Stimulated activated effector memory CD8-positive, alpha-beta T cell treated with anti-CD3 and anti-CD28 coated beads, Interleukin-12 subunit alpha, Interleukin-12 subunit beta, amount 100 ng/mL, for 72 hours (primary cell): ENCODE data around the gene PIK3IP1.

ENCODE experiments used
- ATAC-seq: fragments of 150-1000 bp; cut with Tn5 transposase; 2 replicates; pipeline ENCODE4 v1.10.0; 2021
- DNase-seq, 2 donors: peaks; one replicate each; pipeline ENCODE4 v3.0.0; 2021 to 2022; ENCODE audit warnings: low spot score in 2 of 2
- H3K27ac Mint-ChIP-seq: one replicate; pipeline ENCODE4 v1.8.0; 2022; ENCODE audit warnings: mild to moderate bottlenecking, mixed read lengths
- H3K36me3 Mint-ChIP-seq: one replicate; pipeline ENCODE4 v1.8.0; 2022; ENCODE audit warnings: mild to moderate bottlenecking, mixed read lengths
- H3K4me1 Mint-ChIP-seq: one replicate; pipeline ENCODE4 v1.8.0; 2022; ENCODE audit warnings: mixed read lengths
- H3K4me3 Mint-ChIP-seq: one replicate; pipeline ENCODE4 v1.8.0; 2022; ENCODE audit warnings: mild to moderate bottlenecking, mixed read lengths
- H3K9me3 Mint-ChIP-seq: one replicate; pipeline ENCODE4 v1.8.0; 2022; ENCODE audit warnings: mixed read lengths

The PIK3IP1 gene, protein sequence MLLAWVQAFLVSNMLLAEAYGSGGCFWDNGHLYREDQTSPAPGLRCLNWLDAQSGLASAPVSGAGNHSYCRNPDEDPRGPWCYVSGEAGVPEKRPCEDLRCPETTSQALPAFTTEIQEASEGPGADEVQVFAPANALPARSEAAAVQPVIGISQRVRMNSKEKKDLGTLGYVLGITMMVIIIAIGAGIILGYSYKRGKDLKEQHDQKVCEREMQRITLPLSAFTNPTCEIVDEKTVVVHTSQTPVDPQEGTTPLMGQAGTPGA

DNA sequence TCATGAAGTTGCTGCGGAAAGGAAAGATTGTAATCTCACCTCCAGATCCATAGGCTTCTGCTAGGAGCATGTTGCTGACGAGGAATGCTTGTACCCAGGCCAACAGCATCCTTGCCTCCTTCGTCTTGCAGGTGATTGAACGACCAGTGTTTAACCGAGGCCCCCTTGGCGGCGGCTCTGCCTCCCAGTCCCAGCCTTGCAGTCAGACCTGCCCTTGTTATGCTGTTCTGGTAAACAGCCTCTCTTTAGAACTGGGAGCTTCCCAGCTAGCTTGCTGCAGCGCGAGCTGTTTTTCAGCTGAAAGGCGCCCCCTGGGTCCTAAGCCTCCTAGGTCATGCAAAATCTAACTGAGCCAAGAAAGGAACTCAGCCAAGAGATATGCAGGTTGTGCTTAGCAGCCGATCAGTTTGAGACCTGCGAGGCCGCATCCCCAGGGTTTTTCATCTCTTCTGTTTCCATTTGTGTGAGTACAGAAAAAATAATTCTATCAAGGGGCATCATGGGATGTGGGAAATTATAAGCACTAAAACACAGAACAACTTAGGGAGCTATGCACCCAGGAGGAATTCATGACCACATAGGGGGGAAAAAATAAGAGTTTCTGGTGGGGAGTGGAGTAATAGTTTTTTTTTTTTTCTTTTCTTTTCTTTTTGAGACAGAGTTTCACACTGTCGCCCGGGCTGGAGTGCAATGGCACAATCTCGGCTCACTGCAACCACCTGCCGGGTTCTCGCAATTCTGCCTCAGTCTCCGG lies at the start of gene PIK3IP1:
PIK3IP1 (minus strand) TSS at position 253 of the 754 bp plus-strand sequence; CDS start at position 109, 144 bp downstream.
- ATAC-seq (peak; percentile 71), DNase-seq (peak; percentile 57 to 88)
- peak within 1 kb of the TSS; percentile 94 for H3K4me3 Mint-ChIP-seq
- peaks cover 60% of the 10 kb centered on the region for H3K4me1 Mint-ChIP-seq
- no peaks in the 10 kb centered on the region for H3K9me3 Mint-ChIP-seq
- peak within 1 kb of the TSS; percentile 98 for H3K27ac Mint-ChIP-seq
- H3K36me3 Mint-ChIP-seq = peaks cover 32% of the 10 kb centered on the region

GRCh38 chr22:31341386-31342088 lies 49.2 kb upstream of the PIK3IP1 start:
- ATAC-seq = no peak
- peaks cover 74% of the 10 kb centered on the region for H3K4me1 Mint-ChIP-seq
- H3K36me3 Mint-ChIP-seq = peaks cover 78% of the 10 kb centered on the region
- no peak for DNase-seq
- peak overlapping the region; percentile 88 for H3K4me3 Mint-ChIP-seq
- H3K27ac Mint-ChIP-seq = peak overlapping the region; percentile 96
- H3K9me3 Mint-ChIP-seq = no peaks in the 10 kb centered on the region

DNA sequence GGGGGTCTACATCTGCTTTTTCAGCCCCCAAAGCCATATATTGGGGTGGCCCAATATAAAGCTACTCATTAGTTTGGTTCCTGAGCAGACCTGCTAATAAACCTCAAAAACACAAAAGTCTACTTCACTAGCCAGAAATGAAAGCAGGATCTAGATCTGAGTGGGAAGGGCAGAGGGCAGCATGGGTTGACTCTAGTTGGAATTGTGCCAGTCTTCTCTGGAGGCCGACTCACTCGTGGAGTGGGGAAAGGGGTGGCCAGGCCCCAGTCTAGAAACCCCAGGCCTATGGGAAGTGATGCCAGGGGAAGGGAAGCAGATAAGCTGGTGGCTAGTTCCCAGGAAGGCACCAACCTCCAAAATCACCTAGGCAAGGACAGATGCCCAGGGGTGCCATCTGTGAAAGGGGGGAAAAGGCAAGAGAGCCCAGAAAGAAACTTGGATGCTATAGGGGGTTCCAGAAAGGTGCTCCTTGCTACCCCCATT lies 48.5 kb upstream of the PIK3IP1 start:
- DNase-seq (no peak), ATAC-seq (no peak)
- Mint-ChIP-seq H3K4me3 (peak overlapping the region; percentile 88), H3K27ac (peak overlapping the region; percentile 96), H3K36me3 (peaks cover 84% of the 10 kb centered on the region), H3K9me3 (no peaks in the 10 kb centered on the region), H3K4me1 (peaks cover 78% of the 10 kb centered on the region)

GRCh38 chr22:31340360-31340759 lies 48.1 kb upstream of the PIK3IP1 start:
- H3K27ac Mint-ChIP-seq = peak overlapping the region; percentile 96

DNA sequence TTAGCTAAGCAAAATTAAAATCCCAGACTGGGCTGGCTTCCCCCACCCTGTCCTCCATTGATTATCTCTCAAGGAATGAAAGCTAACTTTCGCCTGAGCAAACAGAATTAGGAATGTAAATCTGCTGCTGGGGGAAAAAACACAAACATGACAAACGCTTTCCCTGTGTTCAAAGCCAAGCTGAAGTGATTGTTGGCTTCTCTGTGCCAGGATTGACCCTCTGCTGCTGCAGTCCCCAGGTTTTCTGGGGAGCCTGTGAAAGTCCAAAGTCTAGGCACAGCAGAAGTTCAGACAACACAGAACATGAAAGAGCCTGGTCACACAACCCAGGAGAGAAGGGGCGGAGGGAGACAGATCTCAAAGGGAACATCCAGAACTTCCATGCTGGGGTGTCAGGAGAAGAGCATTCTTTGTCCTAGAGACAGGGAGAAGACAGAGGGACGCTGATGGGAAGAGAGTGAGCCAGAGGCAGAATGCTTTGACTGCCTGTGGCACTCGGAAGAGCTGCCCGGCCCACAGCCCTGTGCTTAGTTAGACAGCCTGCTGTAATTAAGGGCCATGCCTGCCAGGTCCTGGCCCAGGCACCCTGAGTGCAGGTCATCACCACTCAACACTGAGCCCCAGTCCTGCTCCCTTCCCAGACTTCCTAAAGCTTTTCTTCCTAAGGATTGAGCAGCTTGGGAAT lies 47.0 kb upstream of the PIK3IP1 start:
- no peak overlapping the region for H3K4me3 Mint-ChIP-seq
- H3K27ac Mint-ChIP-seq = peak overlapping the region; percentile 96
- no peaks in the 10 kb centered on the region for H3K9me3 Mint-ChIP-seq
- H3K36me3 Mint-ChIP-seq = peaks cover 90% of the 10 kb centered on the region
- no peak for ATAC-seq
- DNase-seq = no peak
- H3K4me1 Mint-ChIP-seq = peaks cover 76% of the 10 kb centered on the region

More at GRCh38 chr22:31340360-31340759, 48.1 kb upstream of the PIK3IP1 start:
- no peak for ATAC-seq
- Mint-ChIP-seq H3K36me3 (peaks cover 89% of the 10 kb centered on the region), H3K4me3 (no peak overlapping the region), H3K9me3 (no peaks in the 10 kb centered on the region), H3K4me1 (peaks cover 80% of the 10 kb centered on the region)
- DNase-seq = no peak

DNA sequence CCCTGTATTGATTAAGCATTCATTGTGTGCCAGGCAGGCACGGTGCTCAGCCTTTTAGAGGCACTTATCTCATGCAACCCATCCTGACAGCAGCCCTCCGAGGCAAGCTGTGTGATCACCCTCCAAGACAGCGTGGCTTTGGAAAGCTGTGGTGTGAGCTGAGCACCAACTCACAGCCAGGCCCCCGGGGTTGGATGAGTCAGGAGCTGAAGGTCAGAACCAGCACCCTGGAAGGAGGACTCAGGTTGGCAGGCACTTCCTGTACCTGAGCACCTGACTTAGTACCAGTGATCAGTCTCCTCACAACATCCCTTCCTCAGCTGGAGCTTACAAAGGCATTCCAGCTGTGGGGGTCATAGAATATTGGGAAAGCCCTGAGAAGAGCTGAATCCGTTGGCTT lies 44.9 kb upstream of the PIK3IP1 start:
- Mint-ChIP-seq H3K27ac (peak overlapping the region; percentile 96), H3K36me3 (peaks cover 91% of the 10 kb centered on the region), H3K9me3 (no peaks in the 10 kb centered on the region), H3K4me3 (no peak overlapping the region), H3K4me1 (peaks cover 74% of the 10 kb centered on the region)
- ATAC-seq (peak; percentile 67), DNase-seq (no peak)

GRCh38 chr22:31334329-31334728 lies 42.0 kb upstream of the PIK3IP1 start:
- Mint-ChIP-seq H3K4me1 (peaks cover 45% of the 10 kb centered on the region), H3K4me3 (no peak overlapping the region), H3K27ac (peak overlapping the region; percentile 88), H3K9me3 (no peaks in the 10 kb centered on the region), H3K36me3 (peaks cover 94% of the 10 kb centered on the region)
- DNase-seq = no peak
- no peak for ATAC-seq

GRCh38 chr22:31333641-31334040 lies 41.4 kb upstream of the PIK3IP1 start:
- Mint-ChIP-seq H3K27ac (peak overlapping the region; percentile 88), H3K36me3 (peaks cover 94% of the 10 kb centered on the region)

GRCh38 chr22:31332886-31333285 lies 40.6 kb upstream of the PIK3IP1 start:
- peak overlapping the region; percentile 88 for H3K27ac Mint-ChIP-seq

More at GRCh38 chr22:31333641-31334040, 41.4 kb upstream of the PIK3IP1 start:
- peaks cover 46% of the 10 kb centered on the region for H3K4me1 Mint-ChIP-seq
- ATAC-seq = no peak
- no peak overlapping the region for H3K4me3 Mint-ChIP-seq
- DNase-seq = no peak
- H3K9me3 Mint-ChIP-seq = no peaks in the 10 kb centered on the region

DNA sequence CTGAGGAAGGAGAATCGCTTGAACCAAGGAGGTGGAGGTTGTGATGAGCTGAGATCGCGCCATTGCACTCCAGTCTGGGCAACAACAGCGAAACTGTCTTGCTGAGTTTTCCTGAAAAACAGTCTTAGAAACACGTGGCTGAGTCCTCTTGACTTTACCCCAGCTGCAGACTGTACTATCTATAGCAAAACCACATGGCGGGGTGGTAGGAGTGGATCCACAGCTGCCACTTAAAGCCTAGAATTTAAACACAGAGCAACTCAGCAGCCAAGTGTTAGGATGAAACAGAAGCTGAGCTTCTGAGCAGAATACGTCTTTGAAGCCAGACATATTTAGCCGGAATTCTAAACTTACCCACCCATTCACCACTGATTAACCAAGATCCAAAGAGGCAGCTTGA lies 39.7 kb upstream of the PIK3IP1 start:
- Mint-ChIP-seq H3K9me3 (no peaks in the 10 kb centered on the region), H3K4me3 (no peak overlapping the region), H3K4me1 (peaks cover 40% of the 10 kb centered on the region), H3K36me3 (peaks cover 87% of the 10 kb centered on the region), H3K27ac (no peak overlapping the region)
- ATAC-seq = no peak
- no peak for DNase-seq

More at GRCh38 chr22:31332886-31333285, 40.6 kb upstream of the PIK3IP1 start:
- no peaks in the 10 kb centered on the region for H3K9me3 Mint-ChIP-seq
- ATAC-seq (no peak), DNase-seq (no peak)
- peaks cover 90% of the 10 kb centered on the region for H3K36me3 Mint-ChIP-seq
- no peak overlapping the region for H3K4me3 Mint-ChIP-seq
- H3K4me1 Mint-ChIP-seq = peaks cover 46% of the 10 kb centered on the region

- no peaks in the 10 kb centered on the region for H3K9me3 Mint-ChIP-seq
- peaks cover 82% of the 10 kb centered on the region for H3K36me3 Mint-ChIP-seq
- ATAC-seq = peak; percentile 68
- no peak for DNase-seq
- H3K4me3 Mint-ChIP-seq = no peak overlapping the region
- peaks cover 30% of the 10 kb centered on the region for H3K4me1 Mint-ChIP-seq
- peak overlapping the region; percentile 52 for H3K27ac Mint-ChIP-seq
Measured at GRCh38 chr22:31329453-31330215, 37.3 kb upstream of the PIK3IP1 start.

DNA sequence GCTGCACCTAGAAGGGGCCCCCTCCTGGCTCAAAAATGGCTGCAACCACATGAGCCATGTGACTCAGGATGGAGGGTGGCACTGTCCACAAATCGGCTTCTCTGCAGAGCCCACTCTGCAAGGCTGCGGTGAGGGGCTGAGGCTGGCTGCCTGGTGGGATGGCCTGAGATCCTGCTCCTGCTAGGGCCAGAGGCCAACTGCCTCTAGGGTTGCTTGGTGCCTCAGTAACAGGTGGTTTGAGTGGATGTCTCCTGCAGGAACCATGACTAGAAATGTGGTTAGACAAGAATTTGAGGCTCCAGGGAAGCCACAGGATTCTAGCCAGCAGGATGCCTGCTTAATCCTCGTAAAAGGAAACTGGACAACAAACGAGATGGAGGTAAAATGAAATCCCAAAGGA lies 36.7 kb upstream of the PIK3IP1 start:
- no peak for ATAC-seq
- no peak for DNase-seq
- peaks cover 82% of the 10 kb centered on the region for H3K36me3 Mint-ChIP-seq
- no peak overlapping the region for H3K4me3 Mint-ChIP-seq
- peaks cover 26% of the 10 kb centered on the region for H3K4me1 Mint-ChIP-seq
- peak overlapping the region; percentile 23 for H3K27ac Mint-ChIP-seq
- H3K9me3 Mint-ChIP-seq = no peaks in the 10 kb centered on the region

- peaks cover 82% of the 10 kb centered on the region for H3K36me3 Mint-ChIP-seq
- peak overlapping the region; percentile 23 for H3K27ac Mint-ChIP-seq
Measured at GRCh38 chr22:31328544-31328960, 36.3 kb upstream of the PIK3IP1 start.

More at GRCh38 chr22:31328544-31328960, 36.3 kb upstream of the PIK3IP1 start:
- ATAC-seq = no peak
- DNase-seq = no peak
- Mint-ChIP-seq H3K4me3 (no peak overlapping the region), H3K9me3 (no peaks in the 10 kb centered on the region), H3K4me1 (peaks cover 22% of the 10 kb centered on the region)
